ENCODE measurements around the gene CLPTM1L.
"Not testable (repeated sequence)": the region's sequence is repeated elsewhere in the genome, so short reads cannot be mapped to it uniquely, and the experiment has no call there.

Gene CLPTM1L

GRCh38 chr5:1288439-1289335 lies 56.2 kb downstream of the CLPTM1L start:
- H3K27ac Mint-ChIP-seq (ENCODE audit: low read depth) = no peak overlapping the region
- H3K36me3 Mint-ChIP-seq (ENCODE audit: insufficient read depth) = peaks cover 6% of the 10 kb centered on the region
- DNase-seq (ENCODE audit: low spot score in 2 of 2) (no peak), ATAC-seq (replicated peaks; ENCODE audit: extremely low read depth, poor library complexity, severe bottlenecking) (no peak)
- peaks cover 5% of the 10 kb centered on the region for H3K9me3 Mint-ChIP-seq
- no peak overlapping the region for H3K4me3 Mint-ChIP-seq
- peaks cover 14% of the 10 kb centered on the region for H3K27me3 Mint-ChIP-seq
- H3K4me1 Mint-ChIP-seq = no peaks in the 10 kb centered on the region

- Mint-ChIP-seq H3K36me3 (ENCODE audit: insufficient read depth) (peaks cover 4% of the 10 kb centered on the region), H3K9me3 (peaks cover 5% of the 10 kb centered on the region), H3K27me3 (peaks cover 14% of the 10 kb centered on the region), H3K27ac (ENCODE audit: low read depth) (no peak overlapping the region), H3K4me3 (no peak overlapping the region), H3K4me1 (no peaks in the 10 kb centered on the region)
- ATAC-seq (replicated peaks; ENCODE audit: extremely low read depth, poor library complexity, severe bottlenecking) = no peak
- DNase-seq (ENCODE audit: low spot score in 2 of 2) = no peak
Observed at GRCh38 chr5:1285883-1286291, 59.0 kb downstream of the CLPTM1L start.

GRCh38 chr5:1285141-1285540 lies 59.8 kb downstream of the CLPTM1L start:
- no peak for DNase-seq (ENCODE audit: low spot score in 2 of 2)
- Mint-ChIP-seq H3K36me3 (ENCODE audit: insufficient read depth) (peaks cover 4% of the 10 kb centered on the region), H3K27ac (ENCODE audit: low read depth) (no peak overlapping the region), H3K27me3 (peaks cover 14% of the 10 kb centered on the region), H3K4me3 (no peak overlapping the region), H3K9me3 (peaks cover 5% of the 10 kb centered on the region), H3K4me1 (no peaks in the 10 kb centered on the region)
- ATAC-seq (replicated peaks; ENCODE audit: extremely low read depth, poor library complexity, severe bottlenecking) = no peak

DNA sequence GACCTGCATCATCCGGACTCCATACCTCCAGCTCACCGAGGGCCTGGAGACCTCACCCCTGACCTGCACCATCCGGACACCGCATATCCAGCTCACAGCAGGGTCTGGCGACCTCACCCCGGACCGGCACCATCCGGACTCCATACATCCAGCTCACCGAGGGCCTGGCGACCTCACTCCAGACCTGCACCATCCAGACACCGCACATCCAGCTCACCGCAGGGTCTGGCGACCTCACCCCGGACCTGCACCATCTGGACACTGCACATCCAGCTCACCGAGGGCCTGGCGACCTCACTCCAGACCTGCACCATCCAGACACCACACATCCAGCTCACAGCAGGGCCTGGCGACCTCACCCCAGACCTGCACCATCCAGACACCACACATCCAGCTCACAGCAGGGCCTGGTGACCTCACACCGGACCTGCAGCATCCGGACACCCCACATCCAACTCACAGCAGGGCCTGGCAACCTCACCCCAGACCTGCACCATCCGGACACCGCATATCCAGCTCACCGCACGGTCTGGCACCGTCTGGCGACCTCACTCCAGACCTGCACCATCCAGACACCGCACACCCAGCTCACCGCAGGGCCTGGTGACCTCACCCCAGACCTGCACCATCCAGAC lies 60.4 kb downstream of the CLPTM1L start:
- not testable (repeated sequence) for H3K4me1 Mint-ChIP-seq; H3K27ac Mint-ChIP-seq (ENCODE audit: low read depth); DNase-seq (ENCODE audit: low spot score in 2 of 2); H3K4me3 Mint-ChIP-seq; H3K36me3 Mint-ChIP-seq (ENCODE audit: insufficient read depth); H3K9me3 Mint-ChIP-seq; ATAC-seq (replicated peaks; ENCODE audit: extremely low read depth, poor library complexity, severe bottlenecking)
- peaks cover 14% of the 10 kb centered on the region for H3K27me3 Mint-ChIP-seq

- DNase-seq (ENCODE audit: low spot score in 2 of 2); H3K9me3 Mint-ChIP-seq; H3K27ac Mint-ChIP-seq (ENCODE audit: low read depth); H3K4me3 Mint-ChIP-seq; H3K36me3 Mint-ChIP-seq (ENCODE audit: insufficient read depth); H3K4me1 Mint-ChIP-seq; ATAC-seq (replicated peaks; ENCODE audit: extremely low read depth, poor library complexity, severe bottlenecking): not testable (repeated sequence)
- H3K27me3 Mint-ChIP-seq = peaks cover 11% of the 10 kb centered on the region
Observed at GRCh38 chr5:1283729-1284041, 61.2 kb downstream of the CLPTM1L start.

DNA sequence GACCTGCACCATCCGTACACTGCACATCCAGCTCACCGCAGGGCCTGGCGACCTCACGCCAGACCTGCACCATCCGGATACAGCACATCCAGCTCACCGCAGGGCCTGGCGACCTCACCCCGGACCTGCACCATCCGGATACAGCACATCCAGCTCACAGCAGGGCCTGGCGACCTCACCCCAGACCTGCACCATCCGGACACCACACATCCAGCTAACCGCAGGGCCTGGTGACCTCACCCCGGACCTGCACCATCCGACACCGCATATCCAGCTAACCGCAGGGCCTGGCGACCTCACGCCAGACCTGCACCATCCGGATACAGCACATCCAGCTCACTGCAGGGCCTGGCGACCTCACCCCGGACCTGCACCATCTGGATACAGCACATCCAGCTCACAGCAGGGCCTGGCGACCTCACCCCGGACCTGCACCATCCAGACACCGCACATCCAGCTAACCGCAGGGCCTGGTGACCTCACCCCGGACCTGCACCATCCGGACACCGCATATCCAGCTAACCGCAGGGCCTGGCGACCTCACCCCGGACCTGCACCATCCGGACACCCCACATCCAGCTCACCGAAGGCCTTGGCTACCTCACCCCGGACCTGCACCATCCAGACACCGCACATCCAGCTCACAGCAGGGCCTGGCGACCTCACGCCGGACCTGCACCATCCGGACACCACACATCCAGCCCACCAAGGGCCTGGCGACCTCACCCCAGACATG lies 61.7 kb downstream of the CLPTM1L start:
- not testable (repeated sequence) for H3K36me3 Mint-ChIP-seq (ENCODE audit: insufficient read depth); H3K27ac Mint-ChIP-seq (ENCODE audit: low read depth)

GRCh38 chr5:1282131-1282992 lies 62.5 kb downstream of the CLPTM1L start:
- H3K4me1 Mint-ChIP-seq = no peaks in the 10 kb centered on the region
- no peaks in the 10 kb centered on the region for H3K9me3 Mint-ChIP-seq
- H3K4me3 Mint-ChIP-seq = no peak overlapping the region
- DNase-seq (ENCODE audit: low spot score in 2 of 2) (no peak), ATAC-seq (replicated peaks; ENCODE audit: extremely low read depth, poor library complexity, severe bottlenecking) (no peak)
- H3K27ac Mint-ChIP-seq (ENCODE audit: low read depth) = no peak overlapping the region
- peaks cover 4% of the 10 kb centered on the region for H3K36me3 Mint-ChIP-seq (ENCODE audit: insufficient read depth)
- no peaks in the 10 kb centered on the region for H3K27me3 Mint-ChIP-seq

More for the DNA sequence above, 61.7 kb downstream of the CLPTM1L start:
- not testable (repeated sequence) for H3K4me1 Mint-ChIP-seq; H3K4me3 Mint-ChIP-seq; ATAC-seq (replicated peaks; ENCODE audit: extremely low read depth, poor library complexity, severe bottlenecking); H3K27me3 Mint-ChIP-seq; H3K9me3 Mint-ChIP-seq; DNase-seq (ENCODE audit: low spot score in 2 of 2)

- Mint-ChIP-seq H3K4me3 (no peak overlapping the region), H3K27me3 (no peaks in the 10 kb centered on the region), H3K4me1 (peaks cover 6% of the 10 kb centered on the region), H3K27ac (ENCODE audit: low read depth) (no peak overlapping the region), H3K9me3 (no peaks in the 10 kb centered on the region), H3K36me3 (ENCODE audit: insufficient read depth) (peaks cover 4% of the 10 kb centered on the region)
- no peak for DNase-seq (ENCODE audit: low spot score in 2 of 2)
- no peak for ATAC-seq (replicated peaks; ENCODE audit: extremely low read depth, poor library complexity, severe bottlenecking)
Observed at GRCh38 chr5:1281038-1281882, 63.6 kb downstream of the CLPTM1L start.

DNA sequence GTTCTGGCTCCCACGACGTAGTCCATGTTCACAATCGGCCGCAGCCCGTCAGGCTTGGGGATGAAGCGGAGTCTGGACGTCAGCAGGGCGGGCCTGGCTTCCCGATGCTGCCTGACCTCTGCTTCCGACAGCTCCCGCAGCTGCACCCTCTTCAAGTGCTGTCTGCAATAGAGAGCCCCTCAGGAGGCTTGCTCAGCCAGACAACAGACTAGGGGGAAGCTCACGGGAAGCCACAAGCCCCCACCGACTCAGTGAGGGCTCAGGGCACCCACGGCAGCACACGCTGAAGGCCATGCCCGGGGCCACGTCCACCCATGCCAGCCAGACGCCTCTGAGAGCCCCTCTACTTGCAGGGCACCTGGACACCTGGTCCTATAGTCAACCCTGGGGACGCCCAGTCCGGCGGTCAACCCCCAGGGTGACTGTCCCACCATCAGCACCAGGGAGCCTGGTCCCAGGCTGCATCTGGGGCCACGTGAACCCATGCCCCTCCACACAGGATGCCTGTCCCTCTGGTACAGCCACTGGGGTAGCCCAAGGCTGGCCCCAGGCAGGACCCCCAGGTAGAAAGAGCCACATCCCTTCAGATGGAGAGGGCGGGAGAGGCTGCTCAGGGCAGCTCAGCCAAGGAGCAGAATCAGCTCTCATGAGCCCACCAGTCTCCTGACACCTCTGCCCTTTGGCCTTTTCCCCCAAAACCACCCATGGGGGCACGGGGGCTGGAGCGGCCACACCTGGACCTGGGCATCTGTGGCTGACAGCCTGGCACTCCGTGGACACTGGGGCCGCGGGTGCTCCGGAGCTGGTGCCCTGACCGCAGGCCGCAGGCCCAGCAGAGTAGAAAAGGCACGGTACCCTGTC lies 64.5 kb downstream of the CLPTM1L start:
- peak overlapping the region; percentile 25 for H3K27ac Mint-ChIP-seq (ENCODE audit: low read depth)
- no peak overlapping the region for H3K4me3 Mint-ChIP-seq
- H3K9me3 Mint-ChIP-seq = no peaks in the 10 kb centered on the region
- ATAC-seq (replicated peaks; ENCODE audit: extremely low read depth, poor library complexity, severe bottlenecking) (no peak), DNase-seq (ENCODE audit: low spot score in 2 of 2) (no peak)
- peaks cover 8% of the 10 kb centered on the region for H3K4me1 Mint-ChIP-seq
- peaks cover 3% of the 10 kb centered on the region for H3K36me3 Mint-ChIP-seq (ENCODE audit: insufficient read depth)
- H3K27me3 Mint-ChIP-seq = no peaks in the 10 kb centered on the region

GRCh38 chr5:1279443-1280151 lies 65.3 kb downstream of the CLPTM1L start:
- no peaks in the 10 kb centered on the region for H3K9me3 Mint-ChIP-seq
- no peak for ATAC-seq (replicated peaks; ENCODE audit: extremely low read depth, poor library complexity, severe bottlenecking)
- no peak for DNase-seq (ENCODE audit: low spot score in 2 of 2)
- H3K27ac Mint-ChIP-seq (ENCODE audit: low read depth) = peak overlapping the region; percentile 25
- no peak overlapping the region for H3K4me3 Mint-ChIP-seq
- H3K36me3 Mint-ChIP-seq (ENCODE audit: insufficient read depth) = no peaks in the 10 kb centered on the region
- peaks cover 8% of the 10 kb centered on the region for H3K4me1 Mint-ChIP-seq
- no peaks in the 10 kb centered on the region for H3K27me3 Mint-ChIP-seq

Measured in central memory CD8-positive, alpha-beta T cell (primary cell).